ENCODE results near the gene HS3ST4. TPM values are rescaled to one million over a fixed set of nuclear protein-coding genes. Genes with fewer than 3 reads are reported as not detected.

Gene HS3ST4
- polyA plus RNA-seq, 4 donors, result 0.04 to 0.35 TPM; not detected in 2

GRCh38 chr16:25716186-25716585 lies 24.4 kb downstream of the HS3ST4 start:
- 85 to 89% (median 88%) methylated on average over 2 of the region's 2 CpGs for WGBS, 3 donors
- H3K27me3 ChIP-seq (ENCODE audit: control insufficient read depth in 3 of 3, insufficient read depth in 3 of 3, low read length in 3 of 3), result no peaks in the 10 kb centered on the region

GRCh38 chr16:25721439-25721838 lies 29.7 kb downstream of the HS3ST4 start:
- no peaks in the 10 kb centered on the region for H3K4me1 ChIP-seq (ENCODE audit: control insufficient read depth in 3 of 3, insufficient read depth in 2 of 3, low read depth in 1 of 3, low read length in 2 of 3)
- no peaks in the 10 kb centered on the region for H3K36me3 ChIP-seq (ENCODE audit: control insufficient read depth in 3 of 3, insufficient read depth in 2 of 3, low read depth in 1 of 3, low read length in 3 of 3)
- H3K9me3 ChIP-seq (ENCODE audit: control insufficient read depth in 2 of 2, insufficient read depth in 1 of 2, low read depth in 1 of 2, low read length in 1 of 2), result no peaks in the 10 kb centered on the region
- H3K27me3 ChIP-seq (ENCODE audit: control insufficient read depth in 3 of 3, insufficient read depth in 3 of 3, low read length in 3 of 3), result no peaks in the 10 kb centered on the region
- WGBS, 3 donors, result 70 to 77% (median 74%) methylated on average over 3 of the region's 3 CpGs
- no peak for DNase-seq
- FAIRE-seq, result no peak
- no peak overlapping the region for H3K27ac ChIP-seq (ENCODE audit: low read depth in 1 of 3, low read length in 2 of 3)
- H3K4me3 ChIP-seq (ENCODE audit: low read depth in 1 of 3, low read length in 3 of 3), result no peak overlapping the region

More at GRCh38 chr16:25716186-25716585, 24.4 kb downstream of the HS3ST4 start:
- DNase-seq (no peak), FAIRE-seq (no peak)
- Histone ChIP-seq H3K36me3 (ENCODE audit: control insufficient read depth in 3 of 3, insufficient read depth in 2 of 3, low read depth in 1 of 3, low read length in 3 of 3) (no peaks in the 10 kb centered on the region), H3K4me1 (ENCODE audit: control insufficient read depth in 3 of 3, insufficient read depth in 2 of 3, low read depth in 1 of 3, low read length in 2 of 3) (no peaks in the 10 kb centered on the region), H3K27ac (ENCODE audit: low read depth in 1 of 3, low read length in 2 of 3) (no peak overlapping the region), H3K4me3 (ENCODE audit: low read depth in 1 of 3, low read length in 3 of 3) (no peak overlapping the region), H3K9me3 (ENCODE audit: control insufficient read depth in 2 of 2, insufficient read depth in 1 of 2, low read depth in 1 of 2, low read length in 1 of 2) (no peaks in the 10 kb centered on the region)

- H3K4me1 ChIP-seq (ENCODE audit: control insufficient read depth in 3 of 3, insufficient read depth in 2 of 3, low read depth in 1 of 3, low read length in 2 of 3), result no peaks in the 10 kb centered on the region
- no peak overlapping the region for H3K27ac ChIP-seq (ENCODE audit: low read depth in 1 of 3, low read length in 2 of 3)
- no peaks in the 10 kb centered on the region for H3K36me3 ChIP-seq (ENCODE audit: control insufficient read depth in 3 of 3, insufficient read depth in 2 of 3, low read depth in 1 of 3, low read length in 3 of 3)
- H3K9me3 ChIP-seq (ENCODE audit: control insufficient read depth in 2 of 2, insufficient read depth in 1 of 2, low read depth in 1 of 2, low read length in 1 of 2), result no peaks in the 10 kb centered on the region
- H3K27me3 ChIP-seq (ENCODE audit: control insufficient read depth in 3 of 3, insufficient read depth in 3 of 3, low read length in 3 of 3), result no peaks in the 10 kb centered on the region
- no peak for FAIRE-seq
- no peak for DNase-seq
- 53 to 57% (median 56%) methylated on average over 5 of the region's 5 CpGs for WGBS, 3 donors
- no peak overlapping the region for H3K4me3 ChIP-seq (ENCODE audit: low read depth in 1 of 3, low read length in 3 of 3)
Measured at GRCh38 chr16:25726430-25727098, 34.8 kb downstream of the HS3ST4 start.

- Histone ChIP-seq H3K4me1 (ENCODE audit: control insufficient read depth in 3 of 3, insufficient read depth in 2 of 3, low read depth in 1 of 3, low read length in 2 of 3) (no peaks in the 10 kb centered on the region), H3K27me3 (ENCODE audit: control insufficient read depth in 3 of 3, insufficient read depth in 3 of 3, low read length in 3 of 3) (no peaks in the 10 kb centered on the region), H3K9me3 (ENCODE audit: control insufficient read depth in 2 of 2, insufficient read depth in 1 of 2, low read depth in 1 of 2, low read length in 1 of 2) (no peaks in the 10 kb centered on the region), H3K4me3 (ENCODE audit: low read depth in 1 of 3, low read length in 3 of 3) (no peak overlapping the region), H3K27ac (ENCODE audit: low read depth in 1 of 3, low read length in 2 of 3) (no peak overlapping the region), H3K36me3 (ENCODE audit: control insufficient read depth in 3 of 3, insufficient read depth in 2 of 3, low read depth in 1 of 3, low read length in 3 of 3) (no peaks in the 10 kb centered on the region)
- no peak for DNase-seq
- 77 to 81% (median 77%) methylated on average over 15 of the region's 15 CpGs for WGBS, 3 donors
- FAIRE-seq, result no peak
Measured at GRCh38 chr16:25729188-25729915, 37.6 kb downstream of the HS3ST4 start.

GRCh38 chr16:25730396-25730795 lies 38.6 kb downstream of the HS3ST4 start:
- Histone ChIP-seq H3K4me3 (ENCODE audit: low read depth in 1 of 3, low read length in 3 of 3) (no peak overlapping the region), H3K27ac (ENCODE audit: low read depth in 1 of 3, low read length in 2 of 3) (no peak overlapping the region), H3K4me1 (ENCODE audit: control insufficient read depth in 3 of 3, insufficient read depth in 2 of 3, low read depth in 1 of 3, low read length in 2 of 3) (no peaks in the 10 kb centered on the region), H3K27me3 (ENCODE audit: control insufficient read depth in 3 of 3, insufficient read depth in 3 of 3, low read length in 3 of 3) (no peaks in the 10 kb centered on the region), H3K36me3 (ENCODE audit: control insufficient read depth in 3 of 3, insufficient read depth in 2 of 3, low read depth in 1 of 3, low read length in 3 of 3) (no peaks in the 10 kb centered on the region), H3K9me3 (ENCODE audit: control insufficient read depth in 2 of 2, insufficient read depth in 1 of 2, low read depth in 1 of 2, low read length in 1 of 2) (no peaks in the 10 kb centered on the region)
- 70 to 72% (median 72%) methylated on average over 3 of the region's 3 CpGs for WGBS, 3 donors
- DNase-seq (no peak), FAIRE-seq (no peak)

- no peak overlapping the region for H3K4me3 ChIP-seq (ENCODE audit: low read depth in 1 of 3, low read length in 3 of 3)
- H3K27ac ChIP-seq (ENCODE audit: low read depth in 1 of 3, low read length in 2 of 3), result no peak overlapping the region
- H3K36me3 ChIP-seq (ENCODE audit: control insufficient read depth in 3 of 3, insufficient read depth in 2 of 3, low read depth in 1 of 3, low read length in 3 of 3), result no peaks in the 10 kb centered on the region
- H3K9me3 ChIP-seq (ENCODE audit: control insufficient read depth in 2 of 2, insufficient read depth in 1 of 2, low read depth in 1 of 2, low read length in 1 of 2), result no peaks in the 10 kb centered on the region
- H3K27me3 ChIP-seq (ENCODE audit: control insufficient read depth in 3 of 3, insufficient read depth in 3 of 3, low read length in 3 of 3), result no peaks in the 10 kb centered on the region
- DNase-seq (no peak), FAIRE-seq (no peak)
- WGBS, 3 donors, result 39 to 48% (median 41%) methylated on average over 2 of the region's 2 CpGs
- H3K4me1 ChIP-seq (ENCODE audit: control insufficient read depth in 3 of 3, insufficient read depth in 2 of 3, low read depth in 1 of 3, low read length in 2 of 3), result no peaks in the 10 kb centered on the region
Measured at GRCh38 chr16:25734430-25735385, 42.9 kb downstream of the HS3ST4 start.

- no peaks in the 10 kb centered on the region for H3K36me3 ChIP-seq (ENCODE audit: control insufficient read depth in 3 of 3, insufficient read depth in 2 of 3, low read depth in 1 of 3, low read length in 3 of 3)
- no peak overlapping the region for H3K27ac ChIP-seq (ENCODE audit: low read depth in 1 of 3, low read length in 2 of 3)
- no peaks in the 10 kb centered on the region for H3K4me1 ChIP-seq (ENCODE audit: control insufficient read depth in 3 of 3, insufficient read depth in 2 of 3, low read depth in 1 of 3, low read length in 2 of 3)
- DNase-seq (no peak), FAIRE-seq (no peak)
- H3K27me3 ChIP-seq (ENCODE audit: control insufficient read depth in 3 of 3, insufficient read depth in 3 of 3, low read length in 3 of 3), result no peaks in the 10 kb centered on the region
- H3K4me3 ChIP-seq (ENCODE audit: low read depth in 1 of 3, low read length in 3 of 3), result no peak overlapping the region
- H3K9me3 ChIP-seq (ENCODE audit: control insufficient read depth in 2 of 2, insufficient read depth in 1 of 2, low read depth in 1 of 2, low read length in 1 of 2), result no peaks in the 10 kb centered on the region
- 76 to 79% (median 77%) methylated on average over 1 of the region's 1 CpG for WGBS, 3 donors
Measured at GRCh38 chr16:25735645-25736044, 43.9 kb downstream of the HS3ST4 start.

GRCh38 chr16:25747160-25747758 lies 55.5 kb downstream of the HS3ST4 start:
- no peak for FAIRE-seq
- 65 to 78% (median 71%) methylated on average over 7 of the region's 7 CpGs for WGBS, 3 donors

More at GRCh38 chr16:25747160-25747758, 55.5 kb downstream of the HS3ST4 start:
- Histone ChIP-seq H3K36me3 (ENCODE audit: control insufficient read depth in 3 of 3, insufficient read depth in 2 of 3, low read depth in 1 of 3, low read length in 3 of 3) (no peaks in the 10 kb centered on the region), H3K27ac (ENCODE audit: low read depth in 1 of 3, low read length in 2 of 3) (no peak overlapping the region), H3K4me1 (ENCODE audit: control insufficient read depth in 3 of 3, insufficient read depth in 2 of 3, low read depth in 1 of 3, low read length in 2 of 3) (no peaks in the 10 kb centered on the region), H3K4me3 (ENCODE audit: low read depth in 1 of 3, low read length in 3 of 3) (no peak overlapping the region), H3K27me3 (ENCODE audit: control insufficient read depth in 3 of 3, insufficient read depth in 3 of 3, low read length in 3 of 3) (no peaks in the 10 kb centered on the region), H3K9me3 (ENCODE audit: control insufficient read depth in 2 of 2, insufficient read depth in 1 of 2, low read depth in 1 of 2, low read length in 1 of 2) (no peaks in the 10 kb centered on the region)
- DNase-seq, result peak in 1 of 2 donors; percentile 17

Data from small intestine (tissue), 7 donors.